Measurements from ENCODE around the gene TRIM34.

GRCh38 chr11:5592615-5593014 lies 32.2 kb upstream of the TRIM34 start:
- no peak for TF ChIP-seq GATA2 (IDR thresholded peaks at IDR 0.05; ENCODE audit: low read depth, low read length)
- no peak for TF ChIP-seq GATA3 (IDR thresholded peaks at IDR 0.05; ENCODE audit: low read depth, low read length)

Data from SH-SY5Y (cell line).